Measurements from ENCODE around the gene NBL1.

DNA sequence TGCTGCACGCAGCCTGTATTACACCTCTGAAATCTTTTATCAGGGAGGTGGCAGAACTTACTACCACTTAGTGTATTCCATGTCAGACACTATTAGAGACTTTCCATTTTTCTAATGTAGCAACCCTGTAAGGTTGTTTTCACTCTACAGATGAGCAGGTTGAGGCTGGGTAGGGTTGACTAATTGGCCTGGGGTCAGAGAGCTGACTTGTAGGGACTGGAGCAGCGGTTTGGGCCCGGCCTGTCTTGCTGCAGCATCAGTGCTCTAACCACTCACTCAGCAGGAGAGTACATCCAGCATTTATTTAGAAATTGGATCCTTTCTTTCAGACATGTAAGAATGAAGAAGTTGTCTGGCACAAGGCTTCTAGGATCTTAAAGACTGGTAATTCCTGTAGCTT is 25.7 kb upstream of the NBL1 start:
- TF ChIP-seq, protein P1, sequence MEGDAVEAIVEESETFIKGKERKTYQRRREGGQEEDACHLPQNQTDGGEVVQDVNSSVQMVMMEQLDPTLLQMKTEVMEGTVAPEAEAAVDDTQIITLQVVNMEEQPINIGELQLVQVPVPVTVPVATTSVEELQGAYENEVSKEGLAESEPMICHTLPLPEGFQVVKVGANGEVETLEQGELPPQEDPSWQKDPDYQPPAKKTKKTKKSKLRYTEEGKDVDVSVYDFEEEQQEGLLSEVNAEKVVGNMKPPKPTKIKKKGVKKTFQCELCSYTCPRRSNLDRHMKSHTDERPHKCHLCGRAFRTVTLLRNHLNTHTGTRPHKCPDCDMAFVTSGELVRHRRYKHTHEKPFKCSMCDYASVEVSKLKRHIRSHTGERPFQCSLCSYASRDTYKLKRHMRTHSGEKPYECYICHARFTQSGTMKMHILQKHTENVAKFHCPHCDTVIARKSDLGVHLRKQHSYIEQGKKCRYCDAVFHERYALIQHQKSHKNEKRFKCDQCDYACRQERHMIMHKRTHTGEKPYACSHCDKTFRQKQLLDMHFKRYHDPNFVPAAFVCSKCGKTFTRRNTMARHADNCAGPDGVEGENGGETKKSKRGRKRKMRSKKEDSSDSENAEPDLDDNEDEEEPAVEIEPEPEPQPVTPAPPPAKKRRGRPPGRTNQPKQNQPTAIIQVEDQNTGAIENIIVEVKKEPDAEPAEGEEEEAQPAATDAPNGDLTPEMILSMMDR (IDR thresholded peaks at IDR 0.05): no peak
- TF ChIP-seq POLR2A (IDR thresholded peaks at IDR 0.05): no peak
